ENCODE measurements around the gene PNLIPRP3. TPM values are rescaled to one million over a fixed set of nuclear protein-coding genes. Genes with fewer than 3 reads are reported as not detected.

PNLIPRP3 gene
- total RNA-seq, 1 experiment from 2014 or later = not detected

GRCh38 chr10:116385311-116385710, 42.3 kb upstream of the PNLIPRP3 start:
- Histone ChIP-seq H3K56ac (ENCODE audit: insufficient read length, low read depth, low read length) (no peak overlapping the region), H2BK12ac (ENCODE audit: insufficient read length, low read depth, low read length) (no peak overlapping the region), H4K91ac (ENCODE audit: insufficient read length, low read depth, low read length) (no peak overlapping the region), H2BK5ac (ENCODE audit: insufficient read length, low read length) (no peak overlapping the region), H3K79me2 (ENCODE audit: insufficient read depth, low read length) (no peaks in the 10 kb centered on the region), H2BK20ac (ENCODE audit: low read depth, low read length, poor library complexity, severe bottlenecking) (no peak overlapping the region), H2AK5ac (ENCODE audit: insufficient read length, low read length) (no peak overlapping the region), H4K8ac (replicated peaks; ENCODE audit: insufficient read length, low read depth, low read length) (no peak overlapping the region), H3K14ac (ENCODE audit: insufficient read depth, low read length) (no peak overlapping the region), H3K4ac (ENCODE audit: low read depth, low read length) (no peak overlapping the region), H3K9me3 (ENCODE audit: control insufficient read depth, low read depth, low read length) (no peaks in the 10 kb centered on the region), H3T11ph (ENCODE audit: low read length) (no peak overlapping the region), H3K23me2 (ENCODE audit: insufficient read length, low read depth, low read length, poor library complexity, severe bottlenecking) (no peaks in the 10 kb centered on the region), H3K27me3 (ENCODE audit: insufficient read depth, low read length) (no peaks in the 10 kb centered on the region), H2AFZ (ENCODE audit: low read length) (no peak overlapping the region), H3K18ac (ENCODE audit: insufficient read length, low read depth, low read length) (no peak overlapping the region), H3K23ac (ENCODE audit: insufficient read length, low read depth, low read length) (no peak overlapping the region), H3K27ac (ENCODE audit: insufficient read length, low read depth, low read length) (no peak overlapping the region), H3K9ac (ENCODE audit: extremely low read depth, insufficient read length, low read length) (no peak overlapping the region), H4K5ac (ENCODE audit: insufficient read length, low read depth, low read length) (no peak overlapping the region), H3K4me1 (ENCODE audit: insufficient read depth, low read length) (no peaks in the 10 kb centered on the region; the same call in 1 of the 2 replicates), H2BK15ac (ENCODE audit: low read depth, low read length) (no peak overlapping the region), H3K4me2 (ENCODE audit: insufficient read depth, insufficient read length, low read length) (no peak overlapping the region), H2BK120ac (ENCODE audit: low read depth, low read length, poor library complexity, severe bottlenecking) (no peak overlapping the region), H3K79me1 (ENCODE audit: insufficient read depth, low read depth, low read length, poor library complexity, severe bottlenecking) (no peaks in the 10 kb centered on the region), H4K20me1 (ENCODE audit: control insufficient read depth, insufficient read depth, insufficient read length) (no peaks in the 10 kb centered on the region)
- peak; percentile 48 for DNase-seq
- Mint-ChIP-seq H3K4me1 (peaks cover 9 to 14% of the 10 kb centered on the region in 2 experiments), H3K27me3 (ENCODE audit: low read depth) (peaks cover 1% of the 10 kb centered on the region; the same call in 1 of the 2 replicates), H3K4me3 (no peak overlapping the region), H3K36me3 (ENCODE audit: insufficient read depth in 1 of 3, low read depth in 3 of 3) (no peaks in the 10 kb centered on the region), H3K9me3 (no peaks in the 10 kb centered on the region), H3K27ac (0 out of 7 replicates have a peak overlapping the region, but pooled peaks of 1 of the 3 experiments have one; percentile 3)
- no CpG with 5 or more reads among the region's 2 CpGs for WGBS (ENCODE audit: extremely low coverage, insufficient read length, low lambda C conversion rate)
- TF ChIP-seq CTCF (conservative IDR thresholded peaks at IDR 0.05) = no peak
